Right ventricle myocardium inferior (tissue), 1 donor: ENCODE results near the gene TNFRSF1A. TPM values are rescaled to one million over a fixed set of nuclear protein-coding genes. Genes with fewer than 3 reads are reported as not detected.

ENCODE experiments used
- total RNA-seq: library from RNA; stranded (reverse); fragmentation: NEBNext Ultra II Directional; extraction: Animal tissue kit (Norgen Biotek cat#: 25700); gene quantifications from one replicate; pipeline ENCODE4 v1.2.1, GENCODE V29; 2021
- donor health status: DM: no; HTN: yes; CAD: no; lungs with severe emphysema.

TNFRSF1A gene
- total RNA-seq, 1 donor from 2014 or later, result 59.8 TPM

Other genes starting within 250 kb of the TNFRSF1A start
- gene VWF, start 217.4 kb downstream of the TNFRSF1A start, total RNA-seq, result 244 TPM
- gene CD9, start 141.7 kb downstream of the TNFRSF1A start, total RNA-seq, result 46.9 TPM
- 0.49 TPM for gene PLEKHG6, start 31.4 kb downstream of the TNFRSF1A start, total RNA-seq
- 0.46 TPM for gene SCNN1A, start 33.5 kb upstream of the TNFRSF1A start, total RNA-seq
- gene LTBR, start 42.1 kb upstream of the TNFRSF1A start, total RNA-seq, result 34.3 TPM
- not detected for gene CD27, start 102.9 kb upstream of the TNFRSF1A start, total RNA-seq
- gene TAPBPL, start 110.0 kb upstream of the TNFRSF1A start, total RNA-seq, result 15.7 TPM
- 4.2 TPM for gene VAMP1, start 128.6 kb upstream of the TNFRSF1A start, total RNA-seq
- 278 TPM for gene MRPL51, start 151.2 kb upstream of the TNFRSF1A start, total RNA-seq
- 11.6 TPM for gene NCAPD2, start 152.0 kb upstream of the TNFRSF1A start, total RNA-seq
- 4,337 TPM for gene GAPDH, start 192.4 kb upstream of the TNFRSF1A start, total RNA-seq
- gene IFFO1, start 214.0 kb upstream of the TNFRSF1A start, total RNA-seq, result 15.9 TPM
- gene NOP2, start 226.2 kb upstream of the TNFRSF1A start, total RNA-seq, result 16.2 TPM